H1 (cell line): ENCODE measurements around the gene NAA10. TPM values are rescaled to one million over a fixed set of nuclear protein-coding genes. Genes with fewer than 3 reads are reported as not detected.

ENCODE experiments used
- CTCF ChIA-PET: fragments of 300-600 bp; sonication (Branson Sonifier 250); formaldehyde crosslinking; loops from one replicate; lab custom pipeline; 2021; ENCODE audit not compliant: partially characterized antibody; lab: Charles Lee
- POLR2A ChIA-PET: fragments of 300-600 bp; sonication (Branson Sonifier 250); formaldehyde crosslinking; loops from one replicate; lab custom pipeline; 2021; ENCODE audit warnings: inconsistent platforms; ENCODE audit not compliant: partially characterized antibody; lab: Charles Lee
- DNase-seq, 2 experiments: peaks; one replicate each; pipeline versions ENCODE4 v3.0.0 to v3.0.0-alpha.2; 2010 to 2022; ENCODE audit warnings: low spot score in 2 of 2, low read depth in 1 of 2, mixed read lengths in 1 of 2
- FAIRE-seq: peaks from 2 replicates; lab custom pipeline; 2011; peaks lifted over from hg19 to GRCh38; lab: Jason Lieb, UNC
- H2AFZ ChIP-seq: 2 replicates; pipeline ENCODE4 v1.8.1; 2012; ENCODE audit warnings: low read length, inconsistent platforms
- H2AK5ac ChIP-seq: 2 replicates; pipeline ENCODE4 v1.6.1; 2013; ENCODE audit warnings: low read depth, low read length
- H2BK120ac ChIP-seq: replicated peaks from 2 replicates; pipeline ENCODE3; 2013; ENCODE audit warnings: low read depth, low read length, inconsistent platforms
- H2BK12ac ChIP-seq: 2 replicates; pipeline ENCODE4 v1.6.1; 2013; ENCODE audit warnings: low read depth, low read length
- H2BK15ac ChIP-seq: 2 replicates; pipeline ENCODE4 v1.6.1; 2013; ENCODE audit warnings: low read length
- H2BK20ac ChIP-seq: 2 replicates; pipeline ENCODE4 v1.6.1; 2013; ENCODE audit warnings: low read length
- H2BK5ac ChIP-seq: 2 replicates; pipeline ENCODE4 v1.6.1; 2013; ENCODE audit warnings: low read depth, low read length
- H3K14ac ChIP-seq: 2 replicates; pipeline ENCODE4 v1.6.1; 2013; ENCODE audit warnings: inconsistent platforms; ENCODE audit not compliant: insufficient read length
- H3K18ac ChIP-seq: 2 replicates; pipeline ENCODE4 v1.6.1; 2013; ENCODE audit warnings: low read length; ENCODE audit errors: extremely low read depth
- H3K23ac ChIP-seq: 2 replicates; pipeline ENCODE4 v1.6.1; 2013; ENCODE audit warnings: inconsistent platforms; ENCODE audit not compliant: insufficient read length
- H3K23me2 ChIP-seq: 2 replicates; pipeline ENCODE4 v1.6.1; 2013; ENCODE audit warnings: low read depth, low read length
- H3K27ac ChIP-seq: 2 replicates; pipeline ENCODE4 v1.6.1; 2011; ENCODE audit warnings: low read depth, low read length, inconsistent platforms
- H3K27me3 ChIP-seq, 4 experiments: replicated peaks in 1 of 4; 1 replicate in 1 of 4; 2 replicates in 3 of 4; pipeline versions ENCODE4 v1.6.1 to v1.8.1; 2011 to 2013; ENCODE audit warnings: low read length in 3 of 4, mild to moderate bottlenecking in 3 of 4, inconsistent platforms in 2 of 4, mixed read lengths in 2 of 4, moderate library complexity in 1 of 4; ENCODE audit not compliant: control insufficient read depth in 3 of 4, insufficient read depth in 3 of 4; ENCODE audit errors: extremely low read depth in 1 of 4
- H3K36me3 ChIP-seq, 4 experiments: 2 replicates each; pipeline versions ENCODE4 v1.6.1 to v1.8.1; 2011 to 2013; ENCODE audit warnings: mild to moderate bottlenecking in 4 of 4, low read length in 3 of 4, moderate library complexity in 2 of 4, control low read depth in 1 of 4, inconsistent platforms in 1 of 4; ENCODE audit not compliant: insufficient read depth in 4 of 4, control insufficient read depth in 2 of 4
- H3K4ac ChIP-seq: replicated peaks from 2 replicates; pipeline ENCODE3; 2013; ENCODE audit warnings: low read length, low read depth, mixed read lengths, inconsistent platforms; ENCODE audit not compliant: insufficient read length
- H3K4me1 ChIP-seq, 4 experiments: replicated peaks in 1 of 4; 1 replicate in 1 of 4; 2 replicates in 3 of 4; pipeline versions ENCODE4 v1.6.1 to v1.8.1; 2011 to 2013; ENCODE audit warnings: low read length in 3 of 4, inconsistent platforms in 2 of 4, mixed read lengths in 1 of 4; ENCODE audit not compliant: insufficient read depth in 4 of 4, control insufficient read depth in 3 of 4
- H3K4me2 ChIP-seq, 2 experiments: 2 replicates each; pipeline versions ENCODE4 v1.6.1 to v1.8.1; 2011 to 2013; ENCODE audit warnings: low read depth in 2 of 2, low read length in 2 of 2, control low read depth in 1 of 2, inconsistent platforms in 1 of 2, mild to moderate bottlenecking in 1 of 2; ENCODE audit not compliant: insufficient read depth in 1 of 2
- H3K4me3 ChIP-seq, 4 experiments: fragments of 200-600, 300-600 bp in 1 of 4; sonication (generic), shearing (Covaris generic), sonication (Bioruptor Twin) in 1 of 4; 2 replicates each; pipeline versions ENCODE4 v1.5.1 to v1.8.1; 2011 to 2016; ENCODE audit warnings: low read length in 4 of 4, low read depth in 3 of 4, control low read depth in 2 of 4, inconsistent platforms in 2 of 4, mild to moderate bottlenecking in 2 of 4, mixed read lengths in 1 of 4, moderate library complexity in 1 of 4; ENCODE audit not compliant: insufficient read depth in 2 of 4; ENCODE audit errors: extremely low read depth in 1 of 4
- H3K56ac ChIP-seq: replicated peaks from 2 replicates; pipeline ENCODE3; 2013; ENCODE audit warnings: low read depth, mild to moderate bottlenecking, mixed read lengths, low read length, inconsistent platforms; ENCODE audit not compliant: insufficient read length
- H3K79me1 ChIP-seq: 2 replicates; pipeline ENCODE4 v1.6.1; 2013; ENCODE audit warnings: low read depth, low read length, control low read depth
- H3K79me2 ChIP-seq, 2 experiments: 2 replicates each; pipeline versions ENCODE4 v1.6.1 to v1.8.1; 2012 to 2013; ENCODE audit warnings: low read length in 2 of 2, mild to moderate bottlenecking in 2 of 2, inconsistent platforms in 1 of 2; ENCODE audit not compliant: insufficient read depth in 2 of 2, control insufficient read depth in 1 of 2
- H3K9ac ChIP-seq, 4 experiments: replicated peaks in 1 of 4; 1 replicate in 1 of 4; 2 replicates in 3 of 4; pipeline versions ENCODE4 v1.6.1 to v1.8.1; 2011 to 2013; ENCODE audit warnings: low read depth in 3 of 4, low read length in 3 of 4, control low read depth in 2 of 4, mild to moderate bottlenecking in 2 of 4, moderate library complexity in 2 of 4, inconsistent platforms in 1 of 4; ENCODE audit errors: extremely low read depth in 1 of 4
- H3K9me3 ChIP-seq, 2 experiments: 2 replicates each; pipeline versions ENCODE4 v1.6.1 to v1.8.1; 2012 to 2013; ENCODE audit warnings: mild to moderate bottlenecking in 2 of 2, moderate library complexity in 2 of 2, control low read depth in 1 of 2, inconsistent platforms in 1 of 2, low read depth in 1 of 2, low read length in 1 of 2, mixed read lengths in 1 of 2; ENCODE audit not compliant: insufficient read depth in 2 of 2
- H4K20me1 ChIP-seq, 2 experiments: replicated peaks in 1 of 2; 2 replicates each; pipeline versions ENCODE3 to v1.8.1; 2011 to 2013; ENCODE audit warnings: inconsistent platforms in 2 of 2, low read length in 2 of 2, mild to moderate bottlenecking in 1 of 2; ENCODE audit not compliant: insufficient read depth in 2 of 2, control insufficient read depth in 1 of 2
- H4K5ac ChIP-seq: 2 replicates; pipeline ENCODE4 v1.6.1; 2013; ENCODE audit warnings: low read length, low read depth, mixed read lengths, inconsistent platforms; ENCODE audit not compliant: insufficient read length
- H4K8ac ChIP-seq: 2 replicates; pipeline ENCODE4 v1.8.0; 2013; ENCODE audit warnings: mild to moderate bottlenecking, moderate library complexity, low read length, inconsistent platforms; ENCODE audit not compliant: insufficient read depth; ENCODE audit errors: extremely low read depth
- H4K91ac ChIP-seq: replicated peaks from 2 replicates; pipeline ENCODE3; 2013; ENCODE audit warnings: low read length, mixed read lengths, inconsistent platforms; ENCODE audit not compliant: insufficient read length
- EGR1 ChIP-seq: IDR thresholded peaks from 2 replicates; pipeline ENCODE4 v1.6.1; 2011; ENCODE audit warnings: low read depth, low read length, borderline replicate concordance
- GABPA ChIP-seq: IDR thresholded peaks from 2 replicates; pipeline ENCODE4 v1.6.1; 2011; ENCODE audit warnings: mild to moderate bottlenecking, low read length, moderate library complexity, borderline replicate concordance; ENCODE audit not compliant: insufficient read depth
- MAFK ChIP-seq: IDR thresholded peaks from 2 replicates; pipeline ENCODE4 v1.6.1; 2012; ENCODE audit warnings: low read depth, mild to moderate bottlenecking, improper control_type of control experiment, low read length
- NRF1 ChIP-seq: IDR thresholded peaks from 2 replicates; pipeline ENCODE4 v1.6.1; 2011; ENCODE audit warnings: mild to moderate bottlenecking, low read depth, low read length, improper control_type of control experiment
- POLR2AphosphoS5 ChIP-seq: IDR thresholded peaks from 2 replicates; pipeline ENCODE4 v1.6.1; 2011; ENCODE audit warnings: low read depth, low read length
- SP2 ChIP-seq: IDR thresholded peaks from 2 replicates; pipeline ENCODE4 v1.6.1; 2012; ENCODE audit warnings: mild to moderate bottlenecking, low read length, inconsistent platforms
- SUZ12 ChIP-seq: fragments of 200-600 bp; sonication (generic); IDR thresholded peaks from 2 replicates; pipeline ENCODE4 v1.6.1; 2012; ENCODE audit warnings: mild to moderate bottlenecking, inconsistent platforms, low read length, moderate library complexity, mixed read lengths
- TBP ChIP-seq: IDR thresholded peaks from 2 replicates; pipeline ENCODE4 v1.6.1; 2011; ENCODE audit warnings: low read depth, low read length, improper control_type of control experiment
- WGBS, 2 experiments: shearing (Covaris generic) in 1 of 2; methylation state at CpG; one replicate each; pipeline versions ENCODE4 v1.1.6 to v1.1.7; 2013 to 2015; ENCODE audit warnings: low lambda C conversion rate in 2 of 2, mixed read lengths in 2 of 2, inconsistent platforms in 1 of 2, low coverage in 1 of 2, missing lambda C conversion rate in 1 of 2; ENCODE audit not compliant: insufficient replicate concordance in 2 of 2, insufficient coverage in 1 of 2, insufficient read length in 1 of 2; ENCODE audit errors: extremely low coverage in 1 of 2, missing lambda C conversion rate in 1 of 2; 5-methylcytosine and 5-hydroxymethylcytosine counted together
- polyA plus RNA-seq, 7 experiments: library from polyadenylated mRNA; depleted of rRNA in 3 of 7; stranded (reverse) in 5 of 7; unstranded in 2 of 7; fragments of >200 nt in 5 of 7; fragments of 200-250 nt in 2 of 7; gene quantifications; 1 replicate in 5 of 7; 2 replicates in 1 of 7; 4 replicates in 1 of 7; pipeline versions ENCODE4 v1.2.1 to v1.2.3, GENCODE V29; 2011 to 2013; ENCODE audit warnings: missing spikeins in 2 of 7, mixed read lengths in 2 of 7
- total RNA-seq: library from RNA; stranded (reverse); fragmentation: NEBNext Ultra II Directional; extraction: Animal tissue kit (Norgen Biotek cat#: 25700); gene quantifications from 2 replicates; pipeline ENCODE4 v1.2.1, GENCODE V29; 2021
- TF ChIP-seq, protein P1 (sequence below): IDR thresholded peaks from 2 replicates; pipeline ENCODE4 v1.6.1; 2011; ENCODE audit warnings: low read depth, mild to moderate bottlenecking, low read length; ENCODE audit not compliant: insufficient read depth
- TF ChIP-seq, protein P2 (sequence below), 3 experiments: IDR thresholded peaks; 1 replicate in 2 of 3; 2 replicates in 1 of 3; pipeline versions ENCODE4 v1.5.1 to v1.6.1; 2011; ENCODE audit warnings: low read length in 3 of 3, mild to moderate bottlenecking in 3 of 3, inconsistent platforms in 2 of 3, low read depth in 1 of 3, moderate library complexity in 1 of 3; ENCODE audit not compliant: insufficient read depth in 1 of 3; ENCODE audit errors: control extremely low read depth in 1 of 3

NAA10 gene
- total and polyA plus RNA-seq, 2 of the 8 experiments (the other 6 are each of a cell fraction or from before 2014, with no cell fraction given), result 80.4 to 98.8 TPM

GRCh38 chrX:153953342-153953830, 18.5 kb upstream of the NAA10 start:
- Histone ChIP-seq H3K79me2 (no peaks in the 10 kb centered on the region), H4K20me1 (peaks cover 2 to 6% of the 10 kb centered on the region in 2 experiments), H3K18ac (no peak overlapping the region), H2BK15ac (no peak overlapping the region), H3K23ac (no peak overlapping the region), H4K91ac (no peak overlapping the region), H3K27ac (no peak overlapping the region; the same call in 1 of the 2 replicates), H2BK5ac (no peak overlapping the region), H3K4ac (no peak overlapping the region), H3K9ac (no peak overlapping the region), H3K9me3 (no peaks in the 10 kb centered on the region), H2BK20ac (no peak overlapping the region), H2BK12ac (no peak overlapping the region), H3K56ac (no peak overlapping the region), H4K5ac (no peak overlapping the region), H3K27me3 (no peaks in the 10 kb centered on the region), H2AK5ac (no peak overlapping the region), H3K4me2 (no peak overlapping the region), H3K23me2 (no peaks in the 10 kb centered on the region), H2BK120ac (no peak overlapping the region), H3K4me1 (peaks cover 0 to 5% (median 0%) of the 10 kb centered on the region in 4 experiments; a peak in 3 of 7 replicates), H3K4me3 (no peak overlapping the region), H3K14ac (no peak overlapping the region), H3K36me3 (peaks cover 29 to 84% (median 57%) of the 10 kb centered on the region in 4 experiments; a peak in 7 of 8 replicates), H2AFZ (no peak overlapping the region), H3K79me1 (no peaks in the 10 kb centered on the region), H4K8ac (no peak overlapping the region)
- ChIA-PET CTCF (interaction anchor here (0.6 to 11.1 kb wide), 5 partner anchors 8 to 112 kb away, joined by 3 to 272 read pairs (median 3); partner anchors contain the start of genes ARHGAP4 and NAA10), POLR2A (interaction anchor here (1.0 to 1.4 kb wide), 3 partner anchors 14 to 19 kb away, joined by 3 to 4 read pairs (median 3); partner anchors contain the start of genes HCFC1 and TMEM187)
- FAIRE-seq (no peak), DNase-seq (peak in 1 of 2 experiments; percentile 91)
- 56% methylated on average over 9 of the region's 33 CpGs; no CpG with 5 or more reads in 1 of the 2 experiments for WGBS, 2 experiments
- TF ChIP-seq, protein P1, sequence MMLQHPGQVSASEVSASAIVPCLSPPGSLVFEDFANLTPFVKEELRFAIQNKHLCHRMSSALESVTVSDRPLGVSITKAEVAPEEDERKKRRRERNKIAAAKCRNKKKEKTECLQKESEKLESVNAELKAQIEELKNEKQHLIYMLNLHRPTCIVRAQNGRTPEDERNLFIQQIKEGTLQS, result no peak
- TF ChIP-seq GABPA, result 0 out of 2 replicates have a peak, but pooled peaks have one; percentile 33
- no peak; the same call in 1 of the 2 replicates for TF ChIP-seq TBP
- TF ChIP-seq SP2, result no peak
- TF ChIP-seq SUZ12, result no peak
- TF ChIP-seq EGR1, result no peak
- TF ChIP-seq, protein P2, sequence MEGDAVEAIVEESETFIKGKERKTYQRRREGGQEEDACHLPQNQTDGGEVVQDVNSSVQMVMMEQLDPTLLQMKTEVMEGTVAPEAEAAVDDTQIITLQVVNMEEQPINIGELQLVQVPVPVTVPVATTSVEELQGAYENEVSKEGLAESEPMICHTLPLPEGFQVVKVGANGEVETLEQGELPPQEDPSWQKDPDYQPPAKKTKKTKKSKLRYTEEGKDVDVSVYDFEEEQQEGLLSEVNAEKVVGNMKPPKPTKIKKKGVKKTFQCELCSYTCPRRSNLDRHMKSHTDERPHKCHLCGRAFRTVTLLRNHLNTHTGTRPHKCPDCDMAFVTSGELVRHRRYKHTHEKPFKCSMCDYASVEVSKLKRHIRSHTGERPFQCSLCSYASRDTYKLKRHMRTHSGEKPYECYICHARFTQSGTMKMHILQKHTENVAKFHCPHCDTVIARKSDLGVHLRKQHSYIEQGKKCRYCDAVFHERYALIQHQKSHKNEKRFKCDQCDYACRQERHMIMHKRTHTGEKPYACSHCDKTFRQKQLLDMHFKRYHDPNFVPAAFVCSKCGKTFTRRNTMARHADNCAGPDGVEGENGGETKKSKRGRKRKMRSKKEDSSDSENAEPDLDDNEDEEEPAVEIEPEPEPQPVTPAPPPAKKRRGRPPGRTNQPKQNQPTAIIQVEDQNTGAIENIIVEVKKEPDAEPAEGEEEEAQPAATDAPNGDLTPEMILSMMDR (IDR thresholded peaks at IDR 0.05; ENCODE audit: control extremely low read depth in 1 of 3, insufficient read depth in 1 of 3, low read depth in 1 of 3, low read length in 3 of 3), result peak in 2 of 3 experiments; percentile 76 to 85; a peak in 3 of 4 replicates
- peak; percentile 38; the same call in 1 of the 2 replicates for TF ChIP-seq POLR2AphosphoS5
- no peak for TF ChIP-seq NRF1
- TF ChIP-seq MAFK, result no peak
